D721Med (cell line): Measurements from ENCODE around the gene S100A5.
"Not testable (repeated sequence)": the region's sequence is repeated elsewhere in the genome, so short reads cannot be mapped to it uniquely, and the experiment has no call there.

Experiments used
- DNase-seq: peaks from one replicate; pipeline ENCODE4 v3.0.0; 2011; ENCODE audit warnings: low spot score; ENCODE audit not compliant: insufficient read length
- FAIRE-seq: peaks from 2 replicates; lab custom pipeline; 2011; peaks lifted over from hg19 to GRCh38; lab: Jason Lieb, UNC
- TF ChIP-seq, protein P1 (sequence below): IDR thresholded peaks from 2 replicates; pipeline ENCODE4 v1.5.1; 2012; ENCODE audit warnings: mild to moderate bottlenecking, control low read depth; ENCODE audit not compliant: insufficient read depth; ENCODE audit errors: missing control alignments

Gene S100A5

DNA sequence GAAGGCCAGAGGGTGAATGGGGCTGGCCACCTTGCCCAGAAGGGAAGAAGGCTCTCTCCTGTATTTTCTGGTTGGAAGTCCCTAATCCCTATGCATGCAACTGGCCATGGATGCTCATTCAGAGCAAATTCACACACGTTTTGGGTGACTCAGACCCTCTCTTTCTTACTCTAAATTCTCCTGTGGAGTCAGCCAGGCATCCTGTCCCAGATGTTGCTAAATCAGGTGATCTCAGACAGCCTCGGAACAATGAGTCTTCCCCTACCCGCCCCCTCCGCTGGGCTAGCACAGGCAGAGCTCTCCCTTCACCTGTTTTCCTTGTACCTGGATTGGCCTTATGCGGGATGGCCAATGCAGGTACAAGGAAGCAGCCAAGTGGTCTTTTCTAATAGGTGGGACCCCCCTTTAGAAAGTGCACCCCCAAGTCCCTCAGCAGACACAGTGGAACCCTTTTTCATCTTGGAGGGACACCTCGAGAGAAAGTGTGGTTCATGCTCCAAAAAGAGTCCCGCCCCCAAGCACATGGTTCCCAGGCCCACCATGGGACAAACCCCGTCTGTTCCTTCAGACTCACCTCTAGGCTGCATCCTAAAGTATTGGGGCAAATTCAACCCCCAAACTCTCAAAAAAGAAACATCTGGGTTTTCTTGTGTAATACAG is 13.6 kb downstream of the S100A5 start:
- DNase-seq (no peak), FAIRE-seq (no peak)
- TF ChIP-seq, protein P1, sequence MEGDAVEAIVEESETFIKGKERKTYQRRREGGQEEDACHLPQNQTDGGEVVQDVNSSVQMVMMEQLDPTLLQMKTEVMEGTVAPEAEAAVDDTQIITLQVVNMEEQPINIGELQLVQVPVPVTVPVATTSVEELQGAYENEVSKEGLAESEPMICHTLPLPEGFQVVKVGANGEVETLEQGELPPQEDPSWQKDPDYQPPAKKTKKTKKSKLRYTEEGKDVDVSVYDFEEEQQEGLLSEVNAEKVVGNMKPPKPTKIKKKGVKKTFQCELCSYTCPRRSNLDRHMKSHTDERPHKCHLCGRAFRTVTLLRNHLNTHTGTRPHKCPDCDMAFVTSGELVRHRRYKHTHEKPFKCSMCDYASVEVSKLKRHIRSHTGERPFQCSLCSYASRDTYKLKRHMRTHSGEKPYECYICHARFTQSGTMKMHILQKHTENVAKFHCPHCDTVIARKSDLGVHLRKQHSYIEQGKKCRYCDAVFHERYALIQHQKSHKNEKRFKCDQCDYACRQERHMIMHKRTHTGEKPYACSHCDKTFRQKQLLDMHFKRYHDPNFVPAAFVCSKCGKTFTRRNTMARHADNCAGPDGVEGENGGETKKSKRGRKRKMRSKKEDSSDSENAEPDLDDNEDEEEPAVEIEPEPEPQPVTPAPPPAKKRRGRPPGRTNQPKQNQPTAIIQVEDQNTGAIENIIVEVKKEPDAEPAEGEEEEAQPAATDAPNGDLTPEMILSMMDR = no peak

- TF ChIP-seq, protein P1 = no peak
- FAIRE-seq (no peak), DNase-seq (no peak)
Measured at GRCh38 chr1:153526132-153526543, 14.6 kb downstream of the S100A5 start.

GRCh38 chr1:153525088-153525728 is 15.5 kb downstream of the S100A5 start:
- no peak for FAIRE-seq
- TF ChIP-seq, protein P1 = no peak
- DNase-seq = no peak

GRCh38 chr1:153522353-153523048 is 18.2 kb downstream of the S100A5 start:
- FAIRE-seq, DNase-seq: not testable (repeated sequence)

DNA sequence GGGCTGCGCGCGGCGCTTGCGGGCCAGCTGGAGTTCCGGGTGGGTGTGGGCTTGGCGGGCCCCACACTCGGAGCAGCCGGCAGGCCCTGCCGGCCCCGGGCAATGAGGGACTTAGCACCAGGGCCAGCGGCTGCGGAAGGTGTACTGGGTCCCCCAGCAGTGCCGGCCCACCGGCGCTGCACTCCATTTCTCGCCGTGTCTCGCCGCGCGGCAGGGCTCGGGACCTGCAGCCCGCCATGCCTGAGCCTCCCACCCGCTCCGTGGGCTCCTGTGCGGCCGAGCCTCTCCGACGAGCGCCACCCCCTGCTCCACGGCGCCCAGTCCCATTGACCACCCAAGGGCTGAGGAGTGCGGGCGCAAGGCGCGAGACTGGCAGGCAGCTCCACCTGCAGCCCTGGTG is 18.9 kb downstream of the S100A5 start:
- FAIRE-seq = not testable (repeated sequence)

GRCh38 chr1:153520818-153521476 is 19.8 kb downstream of the S100A5 start:
- FAIRE-seq = no peak
- no peak for DNase-seq
- TF ChIP-seq, protein P1 = no peak

More for the DNA sequence above, 18.9 kb downstream of the S100A5 start:
- not testable (repeated sequence) for DNase-seq

- FAIRE-seq, DNase-seq: not testable (repeated sequence)
Measured at GRCh38 chr1:153520137-153520691, 20.5 kb downstream of the S100A5 start.

GRCh38 chr1:153519242-153519641 is 21.5 kb downstream of the S100A5 start:
- no peak for FAIRE-seq
- no peak for DNase-seq
- TF ChIP-seq, protein P1 = no peak
